Mammary epithelial cell (primary cell): ENCODE measurements around the gene REXO4.

Experiments used
- CTCF ChIP-seq, 2 donors: IDR thresholded peaks in 1 of 2; conservative IDR thresholded peaks in 1 of 2; 2 replicates each; pipeline ENCODE4 v1.5.1; 2011 to 2012; ENCODE audit warnings: inconsistent platforms in 2 of 2, low read length in 2 of 2, mild to moderate bottlenecking in 2 of 2, control low read depth in 1 of 2, low read depth in 1 of 2; ENCODE audit not compliant: insufficient read depth in 1 of 2; ENCODE audit errors: extremely low read depth in 1 of 2
- EZH2 ChIP-seq: IDR thresholded peaks from 2 replicates; pipeline ENCODE4 v1.6.1; 2012; ENCODE audit warnings: low read length, inconsistent platforms, borderline replicate concordance

GRCh38 chr9:133426011-133426410 is 8.2 kb upstream of the REXO4 start:
- TF ChIP-seq CTCF (conservative IDR thresholded peaks at IDR 0.05 in 1 of 2, IDR thresholded peaks at IDR 0.05 in 1 of 2; ENCODE audit: extremely low read depth in 1 of 2, insufficient read depth in 1 of 2, low read depth in 1 of 2, low read length in 2 of 2) (no peak), EZH2 (no peak)
